SU-DHL-6 (cell line): ENCODE measurements around the gene UBE2D1.

ENCODE experiments used
- EZH2phosphoT487 ChIP-seq: fragments of 200-600 bp; sonication (generic), shearing (Covaris generic); conservative IDR thresholded peaks from 2 replicates; pipeline ENCODE4 v1.6.1; 2018; ENCODE audit warnings: mild to moderate bottlenecking, antibody characterized with exemption, low read length, moderate library complexity, mixed read lengths
- TF ChIP-seq, protein P1 (sequence below): fragments of 200-600 bp; sonication (generic); IDR thresholded peaks from one replicate; pipeline ENCODE4 v1.5.1; 2017; ENCODE audit warnings: antibody characterized with exemption, mild to moderate bottlenecking, low read length, moderate library complexity; ENCODE audit not compliant: insufficient read depth, poor library complexity, severe bottlenecking

DNA sequence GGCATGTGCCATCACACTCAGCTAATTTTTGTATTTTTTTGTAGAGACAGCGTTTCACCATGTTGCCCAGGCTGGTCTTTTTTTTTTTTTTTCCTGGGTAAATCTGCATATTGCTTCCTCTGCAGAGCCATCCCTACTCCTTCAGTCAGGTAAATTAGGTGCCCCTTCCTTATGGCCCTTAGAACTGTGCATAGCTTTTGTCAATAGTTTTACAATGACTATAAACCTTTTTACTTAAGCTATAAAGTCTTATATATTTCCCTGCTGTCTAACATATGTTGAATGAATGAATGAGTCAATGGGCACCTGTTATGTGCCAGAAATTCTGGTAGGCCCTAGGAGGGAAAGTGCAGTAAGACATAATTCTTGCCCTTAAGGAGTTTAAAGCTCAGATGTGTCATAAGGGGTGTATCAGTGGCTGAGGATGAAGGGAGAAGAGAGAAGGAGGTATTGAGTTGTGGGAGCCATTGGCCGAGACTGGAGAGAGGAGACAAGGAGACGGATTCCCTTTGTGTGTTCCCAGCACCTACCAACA, 30.6 kb upstream of the UBE2D1 start:
- TF ChIP-seq, protein P1, sequence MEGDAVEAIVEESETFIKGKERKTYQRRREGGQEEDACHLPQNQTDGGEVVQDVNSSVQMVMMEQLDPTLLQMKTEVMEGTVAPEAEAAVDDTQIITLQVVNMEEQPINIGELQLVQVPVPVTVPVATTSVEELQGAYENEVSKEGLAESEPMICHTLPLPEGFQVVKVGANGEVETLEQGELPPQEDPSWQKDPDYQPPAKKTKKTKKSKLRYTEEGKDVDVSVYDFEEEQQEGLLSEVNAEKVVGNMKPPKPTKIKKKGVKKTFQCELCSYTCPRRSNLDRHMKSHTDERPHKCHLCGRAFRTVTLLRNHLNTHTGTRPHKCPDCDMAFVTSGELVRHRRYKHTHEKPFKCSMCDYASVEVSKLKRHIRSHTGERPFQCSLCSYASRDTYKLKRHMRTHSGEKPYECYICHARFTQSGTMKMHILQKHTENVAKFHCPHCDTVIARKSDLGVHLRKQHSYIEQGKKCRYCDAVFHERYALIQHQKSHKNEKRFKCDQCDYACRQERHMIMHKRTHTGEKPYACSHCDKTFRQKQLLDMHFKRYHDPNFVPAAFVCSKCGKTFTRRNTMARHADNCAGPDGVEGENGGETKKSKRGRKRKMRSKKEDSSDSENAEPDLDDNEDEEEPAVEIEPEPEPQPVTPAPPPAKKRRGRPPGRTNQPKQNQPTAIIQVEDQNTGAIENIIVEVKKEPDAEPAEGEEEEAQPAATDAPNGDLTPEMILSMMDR: no peak
- TF ChIP-seq EZH2phosphoT487: no peak
